BJ (cell line): ENCODE data around the gene PYCR2. TPM values are rescaled to one million over a fixed set of nuclear protein-coding genes. Genes with fewer than 3 reads are reported as not detected.

Source experiments
- CTCF ChIA-PET: fragments of 350-600 bp; formaldehyde crosslinking; extraction: SDS; loops from one replicate; lab custom pipeline; 2021; ENCODE audit warnings: antibody characterized with exemption, inconsistent platforms; lab: Yijun Ruan, JAX
- POLR2A ChIA-PET: fragments of 300-600 bp; sonication (Branson Sonifier 250); formaldehyde crosslinking; extraction: SDS; loops from one replicate; lab custom pipeline; 2021; ENCODE audit warnings: antibody characterized with exemption; lab: Charles Lee
- DNase-seq: peaks from one replicate; pipeline ENCODE4 v3.0.0-alpha.2; 2011; ENCODE audit warnings: low read depth
- H3K27me3 ChIP-seq: 2 replicates; pipeline ENCODE4 v1.6.0; 2011; ENCODE audit warnings: low read length; ENCODE audit not compliant: control insufficient read depth, insufficient read depth
- H3K36me3 ChIP-seq: 2 replicates; pipeline ENCODE4 v1.5.1; 2011; ENCODE audit warnings: low read length; ENCODE audit not compliant: control insufficient read depth, insufficient read depth
- H3K4me3 ChIP-seq: 2 replicates; pipeline ENCODE4 v1.5.1; 2011; ENCODE audit warnings: low read depth, mild to moderate bottlenecking, control low read depth, low read length
- polyA plus RNA-seq: library from polyadenylated mRNA; depleted of rRNA; stranded (reverse); fragments of >200 nt; gene quantifications from 2 replicates; pipeline ENCODE4 v1.2.3, GENCODE V29; 2011
- TF ChIP-seq, protein P1 (sequence below): IDR thresholded peaks from 2 replicates; pipeline ENCODE4 v1.5.1; 2011; ENCODE audit warnings: low read depth, mild to moderate bottlenecking, control low read depth, inconsistent platforms, low read length, moderate library complexity; ENCODE audit not compliant: insufficient read depth

Gene PYCR2
- polyA plus RNA-seq, 1 experiment: 81.1 TPM

DNA sequence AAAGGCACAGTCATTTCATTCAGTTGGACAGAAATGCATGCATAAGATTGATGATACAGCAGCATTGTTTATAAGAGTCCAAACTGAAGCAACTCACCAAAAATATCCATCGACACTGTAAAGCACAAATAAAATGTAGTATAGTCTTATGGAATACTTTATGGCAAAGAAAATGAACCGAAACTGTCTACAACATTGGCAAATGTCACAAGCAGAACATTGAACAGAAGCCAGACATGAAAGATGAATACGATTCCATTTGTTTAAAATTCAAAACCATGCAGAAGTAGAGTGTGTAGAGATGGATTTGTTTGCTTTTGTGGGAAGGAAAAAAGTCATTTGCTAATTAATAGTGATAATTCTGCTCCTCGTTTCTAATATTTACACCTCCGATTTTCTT is 27.6 kb downstream of the PYCR2 start:
- no peaks in the 10 kb centered on the region for H3K36me3 ChIP-seq
- no peak for DNase-seq
- no peaks in the 10 kb centered on the region for H3K27me3 ChIP-seq
- TF ChIP-seq, protein P1, sequence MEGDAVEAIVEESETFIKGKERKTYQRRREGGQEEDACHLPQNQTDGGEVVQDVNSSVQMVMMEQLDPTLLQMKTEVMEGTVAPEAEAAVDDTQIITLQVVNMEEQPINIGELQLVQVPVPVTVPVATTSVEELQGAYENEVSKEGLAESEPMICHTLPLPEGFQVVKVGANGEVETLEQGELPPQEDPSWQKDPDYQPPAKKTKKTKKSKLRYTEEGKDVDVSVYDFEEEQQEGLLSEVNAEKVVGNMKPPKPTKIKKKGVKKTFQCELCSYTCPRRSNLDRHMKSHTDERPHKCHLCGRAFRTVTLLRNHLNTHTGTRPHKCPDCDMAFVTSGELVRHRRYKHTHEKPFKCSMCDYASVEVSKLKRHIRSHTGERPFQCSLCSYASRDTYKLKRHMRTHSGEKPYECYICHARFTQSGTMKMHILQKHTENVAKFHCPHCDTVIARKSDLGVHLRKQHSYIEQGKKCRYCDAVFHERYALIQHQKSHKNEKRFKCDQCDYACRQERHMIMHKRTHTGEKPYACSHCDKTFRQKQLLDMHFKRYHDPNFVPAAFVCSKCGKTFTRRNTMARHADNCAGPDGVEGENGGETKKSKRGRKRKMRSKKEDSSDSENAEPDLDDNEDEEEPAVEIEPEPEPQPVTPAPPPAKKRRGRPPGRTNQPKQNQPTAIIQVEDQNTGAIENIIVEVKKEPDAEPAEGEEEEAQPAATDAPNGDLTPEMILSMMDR: no peak
- ChIA-PET POLR2A (no interaction called here), CTCF (interaction anchor here (1.0 to 1.4 kb wide), 3 partner anchors 14 to 422 kb away, joined by 4 to 6 read pairs (median 4); partner anchors contain the start of gene TMEM63A)
- no peak overlapping the region for H3K4me3 ChIP-seq

DNA sequence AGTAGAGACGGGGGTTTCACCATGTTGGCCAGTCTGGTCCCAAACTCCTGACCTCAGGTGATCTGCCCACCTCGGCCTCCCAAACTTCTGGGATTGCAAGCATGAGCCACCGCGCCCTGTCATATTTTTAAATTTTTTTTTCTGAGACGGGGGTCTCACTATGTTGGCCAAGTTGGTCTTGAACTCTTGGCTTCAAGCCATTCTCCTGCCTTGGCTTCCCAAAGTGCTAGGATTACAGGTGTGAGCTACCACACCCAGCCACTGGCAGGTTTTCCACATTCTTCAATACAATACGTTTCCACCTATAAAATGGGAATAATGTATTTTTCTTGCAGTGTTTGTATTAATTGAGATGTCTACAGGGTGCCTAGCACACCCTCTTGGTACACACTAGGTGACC is 31.7 kb downstream of the PYCR2 start:
- ChIA-PET POLR2A (no interaction called here), CTCF (no interaction called here)

DNA sequence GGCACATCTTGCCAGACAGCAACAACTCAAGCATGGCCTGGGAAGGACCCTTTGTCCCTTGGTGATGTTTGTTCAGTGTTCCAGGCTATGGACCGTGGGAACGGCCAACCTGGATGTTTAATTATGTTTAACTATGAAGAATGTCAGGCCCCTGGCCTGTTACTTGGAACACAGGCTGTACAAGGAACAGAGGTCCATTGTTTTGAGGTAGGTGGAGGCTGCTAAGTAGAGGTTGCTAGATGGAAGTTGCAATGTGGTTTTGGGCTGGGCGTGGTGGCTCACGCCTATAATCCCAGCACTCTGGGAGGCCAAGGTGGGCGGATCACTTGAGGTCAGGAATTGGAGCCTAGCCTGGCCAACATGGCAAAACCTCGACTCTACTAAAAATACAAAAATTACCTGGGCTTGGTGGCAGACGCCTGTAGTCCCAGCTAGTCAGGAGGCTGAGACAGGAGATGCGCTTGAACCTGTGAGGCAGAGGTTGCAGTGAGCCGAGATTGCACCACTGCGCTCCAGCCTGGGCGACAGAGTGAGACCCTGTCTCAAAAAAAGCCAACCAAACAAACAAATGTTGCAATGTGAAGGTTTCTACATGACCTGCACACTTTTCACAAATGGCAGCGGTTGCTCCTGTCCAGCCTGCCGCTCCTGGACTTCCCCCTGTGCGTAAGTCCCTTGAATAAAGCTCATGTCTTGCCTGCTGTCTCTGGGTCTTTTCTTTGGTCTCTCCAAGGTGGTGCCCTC is 32.6 kb downstream of the PYCR2 start:
- H3K36me3 ChIP-seq: no peaks in the 10 kb centered on the region
- POLR2A ChIA-PET: interaction anchor here (0.6 kb wide), 1 partner anchor 155 kb away, joined by 3 read pairs; no protein-coding TSS in a partner anchor
- no peaks in the 10 kb centered on the region for H3K27me3 ChIP-seq
- DNase-seq: no peak
- TF ChIP-seq, protein P1: no peak
- CTCF ChIA-PET: no interaction called here
- no peak overlapping the region for H3K4me3 ChIP-seq

More for the DNA sequence above, 31.7 kb downstream of the PYCR2 start:
- TF ChIP-seq, protein P1: no peak
- H3K4me3 ChIP-seq: no peak overlapping the region
- H3K27me3 ChIP-seq: no peaks in the 10 kb centered on the region
- DNase-seq: no peak
- no peaks in the 10 kb centered on the region for H3K36me3 ChIP-seq

DNA sequence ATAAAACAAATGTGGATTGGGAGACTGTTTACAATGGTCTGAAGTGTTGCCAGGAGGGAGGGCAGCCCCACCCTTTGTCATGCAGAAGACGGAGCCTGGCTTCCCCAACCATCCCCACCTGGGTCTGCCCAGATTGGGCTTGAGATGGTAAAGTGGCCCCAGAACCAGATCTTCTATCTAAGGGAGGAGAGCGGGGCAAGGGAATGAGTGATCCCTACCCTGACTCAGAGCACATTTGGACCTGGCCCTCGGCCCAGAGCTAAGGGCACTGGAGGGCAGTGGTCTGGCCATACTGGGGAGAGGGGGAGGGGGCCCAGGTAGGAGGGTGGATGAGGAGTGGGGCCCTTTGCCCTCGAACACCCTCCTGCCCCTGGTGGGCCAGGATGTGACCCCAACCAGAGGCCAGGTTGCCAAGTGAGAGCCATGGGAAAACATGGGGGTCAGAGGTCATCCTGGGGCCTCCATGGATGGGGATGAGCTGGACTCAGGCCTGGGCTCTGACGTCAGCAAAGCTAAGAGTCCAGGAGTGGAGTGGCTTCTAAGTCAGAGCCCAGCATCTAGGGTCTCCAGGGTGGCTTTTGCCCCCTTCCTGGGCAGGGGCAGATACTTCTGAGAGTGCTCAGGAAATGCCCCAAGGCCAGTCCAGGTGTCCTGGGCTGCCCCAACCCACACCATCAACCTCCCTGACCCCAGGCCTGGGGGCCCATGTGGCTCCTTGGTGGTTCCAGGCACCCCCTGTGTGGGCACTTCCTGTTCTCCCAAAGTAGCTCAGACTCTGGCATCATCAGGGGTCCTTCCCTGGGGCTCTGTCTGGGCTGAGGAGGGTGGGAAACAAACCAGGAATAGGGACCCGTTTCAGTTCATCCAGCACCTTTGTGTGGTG is 33.5 kb downstream of the PYCR2 start:
- Histone ChIP-seq H3K4me3 (no peak overlapping the region), H3K27me3 (no peaks in the 10 kb centered on the region), H3K36me3 (no peaks in the 10 kb centered on the region)
- ChIA-PET POLR2A (interaction anchor here (0.6 kb wide), 1 partner anchor 155 kb away, joined by 3 read pairs; no protein-coding TSS in a partner anchor), CTCF (interaction anchor here (0.7 to 1.8 kb wide), 4 partner anchors 21 to 416 kb away, joined by 3 to 6 read pairs (median 3); no protein-coding TSS in a partner anchor)
- TF ChIP-seq, protein P1: no peak
- DNase-seq: no peak

DNA sequence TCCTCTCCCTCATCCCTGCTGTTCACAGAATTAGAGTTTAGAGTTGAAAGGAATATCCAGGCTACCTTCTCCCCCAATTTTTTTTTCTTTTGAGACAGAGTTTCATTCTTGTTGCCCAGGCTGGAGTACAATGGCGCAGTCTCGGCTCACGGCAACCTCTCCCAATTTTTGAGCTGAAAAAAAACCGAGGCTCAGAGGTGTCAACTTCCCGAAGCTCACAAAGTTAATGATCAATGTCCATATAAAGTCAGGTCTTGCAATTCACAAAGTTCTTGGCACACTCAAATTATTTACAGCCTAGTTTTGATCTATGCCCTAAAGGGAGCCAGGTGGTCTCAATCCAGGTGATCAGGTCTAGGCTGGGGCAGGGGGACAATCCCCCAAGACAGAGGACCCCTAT is 34.3 kb downstream of the PYCR2 start:
- ChIA-PET POLR2A (no interaction called here), CTCF (interaction anchor here (0.9 to 1.8 kb wide), 5 partner anchors 22 to 416 kb away, joined by 3 to 6 read pairs (median 3); no protein-coding TSS in a partner anchor)
- H3K27me3 ChIP-seq: no peaks in the 10 kb centered on the region
- no peaks in the 10 kb centered on the region for H3K36me3 ChIP-seq
- DNase-seq: no peak
- H3K4me3 ChIP-seq: no peak overlapping the region
- TF ChIP-seq, protein P1: no peak
